HEK293T (cell line): ENCODE measurements around the gene CAPN13.

Experiments used
- ARNT ChIP-seq: fragments of 450-650 bp; IDR thresholded peaks from 2 replicates; pipeline ENCODE4 v1.6.1; 2017; ENCODE audit warnings: mild to moderate bottlenecking
- BHLHE40 ChIP-seq: fragments of 450-650 bp; IDR thresholded peaks from 2 replicates; pipeline ENCODE4 v1.6.1; 2016; ENCODE audit warnings: mild to moderate bottlenecking, moderate library complexity, borderline replicate concordance
- ELF4 ChIP-seq: fragments of 450-650 bp; IDR thresholded peaks from 2 replicates; pipeline ENCODE4 v1.6.1; 2017; ENCODE audit warnings: antibody characterized with exemption
- FOXA1 ChIP-seq: fragments of 450-650 bp; IDR thresholded peaks from 2 replicates; pipeline ENCODE4 v1.6.1; 2016; ENCODE audit warnings: mild to moderate bottlenecking
- FOXK2 ChIP-seq: fragments of 450-650 bp; IDR thresholded peaks from 2 replicates; pipeline ENCODE4 v1.6.1; 2016; ENCODE audit warnings: mild to moderate bottlenecking
- FOXM1 ChIP-seq: fragments of 450-650 bp; IDR thresholded peaks from 2 replicates; pipeline ENCODE4 v1.6.1; 2017; ENCODE audit warnings: mild to moderate bottlenecking, borderline replicate concordance
- HDGF ChIP-seq: fragments of 450-650 bp; IDR thresholded peaks from 2 replicates; pipeline ENCODE4 v1.6.1; 2017; ENCODE audit warnings: antibody characterized with exemption, borderline replicate concordance
- L3MBTL2 ChIP-seq: fragments of 450-650 bp; conservative IDR thresholded peaks from 2 replicates; pipeline ENCODE4 v1.6.1; 2016; ENCODE audit warnings: mild to moderate bottlenecking
- LEF1 ChIP-seq: fragments of 450-650 bp; IDR thresholded peaks from 2 replicates; pipeline ENCODE4 v1.6.1; 2017; ENCODE audit warnings: mild to moderate bottlenecking, borderline replicate concordance
- NFRKB ChIP-seq: fragments of 450-650 bp; IDR thresholded peaks from 2 replicates; pipeline ENCODE4 v1.6.1; 2016; ENCODE audit warnings: mild to moderate bottlenecking, moderate library complexity
- PKNOX1 ChIP-seq: fragments of 450-650 bp; IDR thresholded peaks from 2 replicates; pipeline ENCODE4 v1.6.1; 2016
- SP1 ChIP-seq: fragments of 450-650 bp; IDR thresholded peaks from 2 replicates; pipeline ENCODE4 v1.6.1; 2017
- SUZ12 ChIP-seq: fragments of 450-650 bp; IDR thresholded peaks from 2 replicates; pipeline ENCODE4 v1.6.1; 2016; ENCODE audit warnings: mild to moderate bottlenecking
- TARDBP ChIP-seq: fragments of 450-650 bp; IDR thresholded peaks from 2 replicates; pipeline ENCODE4 v1.6.1; 2016

- no peak for TF ChIP-seq ELF4
- TF ChIP-seq BHLHE40 = no peak
- TF ChIP-seq FOXM1 = no peak
- no peak for TF ChIP-seq LEF1
- no peak for TF ChIP-seq NFRKB
- no peak for TF ChIP-seq HDGF
- no peak for TF ChIP-seq FOXK2
- no peak for TF ChIP-seq ARNT
- no peak for TF ChIP-seq L3MBTL2
- no peak for TF ChIP-seq TARDBP
- TF ChIP-seq FOXA1 = no peak
- TF ChIP-seq PKNOX1 = no peak
- no peak for TF ChIP-seq SP1
- no peak for TF ChIP-seq SUZ12
These were observed 28.6 kb downstream of the CAPN13 start for GRCh38 chr2:30778611-30779010.
